GM23338 (cell line): ENCODE results near the gene MROH7. TPM values are rescaled to one million over a fixed set of nuclear protein-coding genes. Genes with fewer than 3 reads are reported as not detected.

Experiments used
- ATAC-seq: fragments of 200-7000 bp; cut with Tn5 transposase; 3 replicates; pipeline ENCODE4 v1.9.1; 2020
- DNase-seq: peaks from one replicate; pipeline ENCODE4 v3.0.0-alpha.2; 2015; ENCODE audit warnings: low spot score
- H2AFZ ChIP-seq: fragments of 200-600 bp; sonication (generic); 2 replicates; pipeline ENCODE4 v1.8.0; 2016; ENCODE audit warnings: antibody characterized with exemption, mild to moderate bottlenecking, moderate library complexity
- H3F3A ChIP-seq: fragments of 200-600 bp; sonication (generic); replicated peaks from 2 replicates; pipeline ENCODE4 v1.8.0; 2017; ENCODE audit warnings: antibody characterized with exemption, mixed run types, low read depth
- H3K27ac ChIP-seq: fragments of 200-600 bp; sonication (generic); 2 replicates; pipeline ENCODE4 v1.6.1; 2016; ENCODE audit warnings: low read depth
- H3K27me3 ChIP-seq: fragments of 200-600 bp; sonication (generic); 2 replicates; pipeline ENCODE4 v1.8.0; 2016; ENCODE audit warnings: mild to moderate bottlenecking, mixed run types, moderate library complexity; ENCODE audit not compliant: insufficient read depth
- H3K36me3 ChIP-seq: fragments of 200-600 bp; sonication (generic); 2 replicates; pipeline ENCODE4 v1.8.0; 2016; ENCODE audit warnings: mild to moderate bottlenecking; ENCODE audit not compliant: insufficient read depth
- H3K4me1 ChIP-seq: fragments of 200-600 bp; sonication (generic); 2 replicates; pipeline ENCODE4 v1.8.0; 2016; ENCODE audit warnings: mild to moderate bottlenecking, moderate library complexity; ENCODE audit not compliant: insufficient read depth
- H3K4me2 ChIP-seq: fragments of 200-600 bp; sonication (generic); 2 replicates; pipeline ENCODE4 v1.7.1; 2017; ENCODE audit warnings: mixed run types
- H3K4me3 ChIP-seq: fragments of 200-600 bp; sonication (generic); 2 replicates; pipeline ENCODE4 v1.6.1; 2016; ENCODE audit warnings: mixed run types
- H3K79me2 ChIP-seq: fragments of 200-600 bp; sonication (generic); replicated peaks from 2 replicates; pipeline ENCODE4 v1.8.0; 2017; ENCODE audit warnings: mild to moderate bottlenecking; ENCODE audit not compliant: insufficient read depth
- H3K9me2 ChIP-seq: fragments of 200-600 bp; sonication (generic); 2 replicates; pipeline ENCODE4 v1.8.0; 2017; ENCODE audit not compliant: insufficient read depth
- H4K20me1 ChIP-seq: fragments of 200-600 bp; sonication (generic); replicated peaks from 2 replicates; pipeline ENCODE4 v1.8.0; 2017; ENCODE audit warnings: mild to moderate bottlenecking; ENCODE audit not compliant: insufficient read depth
- H3K27ac Mint-ChIP-seq: 2 replicates; pipeline ENCODE4 v1.8.0; 2020; ENCODE audit warnings: inconsistent platforms, mild to moderate bottlenecking, moderate library complexity, mixed read lengths
- H3K27me3 Mint-ChIP-seq: 3 replicates; pipeline ENCODE4 v1.8.0; 2022; ENCODE audit warnings: low read depth, mild to moderate bottlenecking, moderate library complexity, mixed read lengths, inconsistent platforms; ENCODE audit not compliant: insufficient read depth, poor library complexity
- H3K36me3 Mint-ChIP-seq: 3 replicates; pipeline ENCODE4 v1.8.0; 2021; ENCODE audit warnings: low read depth, mild to moderate bottlenecking, inconsistent platforms, moderate library complexity, mixed read lengths
- H3K4me1 Mint-ChIP-seq: 3 replicates; pipeline ENCODE4 v1.8.0; 2020; ENCODE audit warnings: mild to moderate bottlenecking, inconsistent platforms, mixed read lengths
- H3K4me3 Mint-ChIP-seq: 3 replicates; pipeline ENCODE4 v1.8.0; 2021; ENCODE audit warnings: moderate library complexity, mild to moderate bottlenecking, inconsistent platforms, mixed read lengths
- H3K9me3 Mint-ChIP-seq: 3 replicates; pipeline ENCODE4 v1.8.0; 2020; ENCODE audit warnings: moderate library complexity, mild to moderate bottlenecking, inconsistent platforms, mixed read lengths
- CREB1 ChIP-seq: fragments of 250-450 bp; sonication (Bioruptor Pico); IDR thresholded peaks from 2 replicates; pipeline ENCODE4 v1.5.0; 2020; ENCODE audit warnings: low read depth, mild to moderate bottlenecking, moderate library complexity
- EZH2 ChIP-seq: fragments of 200-600 bp; sonication (generic); IDR thresholded peaks from one replicate; pipeline ENCODE4 v1.8.0; 2017; ENCODE audit warnings: antibody characterized with exemption, mild to moderate bottlenecking, low read depth; ENCODE audit not compliant: unreplicated experiment
- JUNB ChIP-seq: IDR thresholded peaks from one replicate; pipeline ENCODE4 v1.6.1; 2016; ENCODE audit warnings: antibody characterized with exemption; ENCODE audit not compliant: unreplicated experiment
- NANOG ChIP-seq: IDR thresholded peaks from 2 replicates; pipeline ENCODE4 v1.6.1; 2016; ENCODE audit warnings: antibody characterized with exemption, borderline replicate concordance
- POLR2AphosphoS5 ChIP-seq: IDR thresholded peaks from 2 replicates; pipeline ENCODE4 v1.6.1; 2016; ENCODE audit warnings: antibody characterized with exemption, low read depth
- ZNF114 ChIP-seq: fragments of 250-450 bp; sonication (Bioruptor Pico); IDR thresholded peaks from 2 replicates; pipeline ENCODE4 v1.5.0; 2020; ENCODE audit warnings: mild to moderate bottlenecking, moderate library complexity
- ZNF331 ChIP-seq: fragments of 250-450 bp; sonication (Bioruptor Pico); IDR thresholded peaks from 2 replicates; pipeline ENCODE4 v1.5.0; 2020; ENCODE audit warnings: low read depth, mild to moderate bottlenecking, moderate library complexity
- polyA plus RNA-seq: library from polyadenylated mRNA; unstranded; fragments of >200 nt; fragmentation: Nextera tagmentation; extraction: Ambion mirVana; gene quantifications from 2 replicates; pipeline ENCODE4 v1.2.1, GENCODE V29; 2016
- total RNA-seq: library from RNA; depleted of rRNA; stranded (reverse); fragments of >200 nt; shearing (Covaris generic); gene quantifications from 2 replicates; pipeline ENCODE4 v1.2.3, GENCODE V29; 2014
- TF ChIP-seq, protein P1 (sequence below): IDR thresholded peaks from one replicate; pipeline ENCODE4 v1.6.1; 2018; ENCODE audit warnings: antibody characterized with exemption; ENCODE audit not compliant: unreplicated experiment
- TF ChIP-seq, protein P2 (sequence below): IDR thresholded peaks from 2 replicates; pipeline ENCODE4 v1.6.1; 2016; ENCODE audit warnings: antibody characterized with exemption
- TF ChIP-seq, protein P3 (sequence below), 2 experiments: fragments of 200-600 bp in 1 of 2; sonication (generic) in 1 of 2; conservative IDR thresholded peaks; 2 replicates each; pipeline versions ENCODE4 v1.5.1 to v1.6.1; 2016 to 2017; ENCODE audit warnings: antibody characterized with exemption in 2 of 2, low read depth in 2 of 2, mild to moderate bottlenecking in 2 of 2, moderate library complexity in 1 of 2

Gene MROH7
- total and polyA plus RNA-seq, 2 experiments from 2014 or later, result 0.17 TPM; not detected in 1

DNA sequence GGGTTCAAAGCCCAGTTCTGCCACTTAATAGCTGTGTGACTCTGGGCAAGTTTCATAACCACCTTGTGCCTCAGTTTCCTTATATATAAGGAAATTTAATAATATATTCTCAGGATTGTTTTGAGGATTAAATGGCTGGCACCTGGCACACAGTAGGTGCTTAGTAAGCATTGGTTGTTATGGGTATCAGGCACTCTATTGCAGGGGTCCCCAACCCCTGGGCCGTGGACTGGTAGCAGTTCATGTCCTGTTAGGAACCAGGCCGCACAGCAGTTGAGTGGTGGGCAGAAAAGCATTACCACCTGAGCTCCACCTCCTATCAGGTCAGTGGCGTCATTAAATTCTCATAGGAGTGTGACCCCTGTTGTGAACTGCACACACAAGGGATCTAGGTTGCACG is 104.3 kb downstream of the MROH7 start (continued):
- TF ChIP-seq, protein P1, sequence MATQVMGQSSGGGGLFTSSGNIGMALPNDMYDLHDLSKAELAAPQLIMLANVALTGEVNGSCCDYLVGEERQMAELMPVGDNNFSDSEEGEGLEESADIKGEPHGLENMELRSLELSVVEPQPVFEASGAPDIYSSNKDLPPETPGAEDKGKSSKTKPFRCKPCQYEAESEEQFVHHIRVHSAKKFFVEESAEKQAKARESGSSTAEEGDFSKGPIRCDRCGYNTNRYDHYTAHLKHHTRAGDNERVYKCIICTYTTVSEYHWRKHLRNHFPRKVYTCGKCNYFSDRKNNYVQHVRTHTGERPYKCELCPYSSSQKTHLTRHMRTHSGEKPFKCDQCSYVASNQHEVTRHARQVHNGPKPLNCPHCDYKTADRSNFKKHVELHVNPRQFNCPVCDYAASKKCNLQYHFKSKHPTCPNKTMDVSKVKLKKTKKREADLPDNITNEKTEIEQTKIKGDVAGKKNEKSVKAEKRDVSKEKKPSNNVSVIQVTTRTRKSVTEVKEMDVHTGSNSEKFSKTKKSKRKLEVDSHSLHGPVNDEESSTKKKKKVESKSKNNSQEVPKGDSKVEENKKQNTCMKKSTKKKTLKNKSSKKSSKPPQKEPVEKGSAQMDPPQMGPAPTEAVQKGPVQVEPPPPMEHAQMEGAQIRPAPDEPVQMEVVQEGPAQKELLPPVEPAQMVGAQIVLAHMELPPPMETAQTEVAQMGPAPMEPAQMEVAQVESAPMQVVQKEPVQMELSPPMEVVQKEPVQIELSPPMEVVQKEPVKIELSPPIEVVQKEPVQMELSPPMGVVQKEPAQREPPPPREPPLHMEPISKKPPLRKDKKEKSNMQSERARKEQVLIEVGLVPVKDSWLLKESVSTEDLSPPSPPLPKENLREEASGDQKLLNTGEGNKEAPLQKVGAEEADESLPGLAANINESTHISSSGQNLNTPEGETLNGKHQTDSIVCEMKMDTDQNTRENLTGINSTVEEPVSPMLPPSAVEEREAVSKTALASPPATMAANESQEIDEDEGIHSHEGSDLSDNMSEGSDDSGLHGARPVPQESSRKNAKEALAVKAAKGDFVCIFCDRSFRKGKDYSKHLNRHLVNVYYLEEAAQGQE, result no peak
- TF ChIP-seq JUNB (no peak), NANOG (no peak)

DNA sequence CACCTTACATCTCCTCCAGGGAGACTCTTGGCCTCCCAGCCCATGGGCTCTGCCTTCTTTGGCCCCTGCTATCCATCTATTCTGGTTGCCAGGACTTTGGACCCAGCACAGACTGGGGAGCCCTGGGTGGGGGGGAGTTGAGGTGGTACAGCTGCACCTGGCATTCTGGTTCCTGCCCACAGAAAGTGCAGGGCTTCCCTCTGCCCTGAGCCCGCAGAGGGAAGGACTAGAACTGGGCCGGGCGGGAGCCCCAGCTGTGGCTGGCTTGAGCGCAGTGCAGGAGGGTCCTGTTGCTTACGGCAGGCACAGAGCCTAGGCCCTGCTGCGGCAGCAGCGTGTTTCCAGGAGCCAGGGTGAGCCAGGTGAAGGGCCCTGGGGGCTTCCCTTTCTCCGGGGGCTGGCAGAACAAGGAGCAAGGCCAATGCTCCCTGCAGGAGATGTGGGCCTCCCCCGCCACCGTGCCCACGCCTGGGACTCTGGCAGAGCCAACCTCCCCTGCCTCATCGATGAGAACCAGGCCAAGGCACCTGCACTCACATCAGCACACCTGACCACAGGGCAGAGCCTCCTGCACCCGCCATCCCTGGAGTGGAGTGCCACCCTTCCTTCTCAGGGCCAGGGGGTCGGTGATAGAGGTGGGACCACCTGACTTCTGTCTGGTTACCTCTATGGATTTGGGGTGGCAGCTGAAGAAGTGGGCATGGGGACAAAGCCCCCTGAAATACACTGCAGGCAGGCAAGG is 106.7 kb downstream of the MROH7 start:
- TF ChIP-seq POLR2AphosphoS5, result no peak
- no peak overlapping the region for H3K27ac Mint-ChIP-seq

DNA sequence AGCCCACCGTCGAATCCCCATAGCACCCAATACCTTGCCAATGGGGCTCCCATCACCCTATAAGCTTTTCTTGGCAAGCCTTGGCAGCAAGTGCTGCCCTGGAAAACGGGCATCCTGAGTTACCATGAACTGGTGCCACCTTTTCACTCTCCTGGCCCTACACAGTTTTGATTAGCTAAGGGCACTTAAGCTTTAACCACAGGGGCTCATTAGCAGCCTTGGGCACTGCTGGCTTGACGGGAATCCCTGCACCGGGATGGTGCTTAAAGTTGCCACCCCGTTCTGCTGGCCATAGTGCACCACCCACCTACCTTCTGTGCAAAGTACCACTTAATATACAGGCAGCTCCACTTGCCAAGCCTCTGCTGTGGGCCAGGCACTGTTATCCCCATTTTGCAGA is 109.0 kb downstream of the MROH7 start:
- H3K79me2 ChIP-seq, result no peaks in the 10 kb centered on the region
- H3K4me3 ChIP-seq, result no peak overlapping the region
- no peak for DNase-seq
- H3K27me3 Mint-ChIP-seq, result peaks cover 10% of the 10 kb centered on the region
- no peaks in the 10 kb centered on the region for H3K9me2 ChIP-seq
- peaks cover 2% of the 10 kb centered on the region; the same call in 1 of the 3 replicates for H3K36me3 Mint-ChIP-seq
- no peak overlapping the region for H3K27ac ChIP-seq
- peaks cover 15% of the 10 kb centered on the region for H3K4me1 Mint-ChIP-seq
- peaks cover 2% of the 10 kb centered on the region; the same call in 1 of the 3 replicates for H3K9me3 Mint-ChIP-seq
- H3K4me2 ChIP-seq, result no peak overlapping the region
- H3K4me3 Mint-ChIP-seq, result no peak overlapping the region
- peaks cover 16% of the 10 kb centered on the region; the same call in 1 of the 2 replicates for H3K4me1 ChIP-seq
- no peaks in the 10 kb centered on the region for H3K27me3 ChIP-seq
- H3F3A ChIP-seq, result no peaks in the 10 kb centered on the region
- H3K36me3 ChIP-seq, result no peaks in the 10 kb centered on the region
- no peak overlapping the region for H3K27ac Mint-ChIP-seq
- ATAC-seq, result no peak
- H4K20me1 ChIP-seq, result no peaks in the 10 kb centered on the region
- no peak overlapping the region for H2AFZ ChIP-seq
- TF ChIP-seq CREB1, result no peak
- TF ChIP-seq, protein P2, sequence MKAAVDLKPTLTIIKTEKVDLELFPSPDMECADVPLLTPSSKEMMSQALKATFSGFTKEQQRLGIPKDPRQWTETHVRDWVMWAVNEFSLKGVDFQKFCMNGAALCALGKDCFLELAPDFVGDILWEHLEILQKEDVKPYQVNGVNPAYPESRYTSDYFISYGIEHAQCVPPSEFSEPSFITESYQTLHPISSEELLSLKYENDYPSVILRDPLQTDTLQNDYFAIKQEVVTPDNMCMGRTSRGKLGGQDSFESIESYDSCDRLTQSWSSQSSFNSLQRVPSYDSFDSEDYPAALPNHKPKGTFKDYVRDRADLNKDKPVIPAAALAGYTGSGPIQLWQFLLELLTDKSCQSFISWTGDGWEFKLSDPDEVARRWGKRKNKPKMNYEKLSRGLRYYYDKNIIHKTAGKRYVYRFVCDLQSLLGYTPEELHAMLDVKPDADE, result no peak
- TF ChIP-seq JUNB, result no peak
- TF ChIP-seq EZH2, result no peak
- TF ChIP-seq ZNF331 (CRISPR knock-in tag), result no peak
- TF ChIP-seq NANOG, result no peak
- TF ChIP-seq ZNF114 (CRISPR knock-in tag), result no peak
- TF ChIP-seq, protein P3, sequence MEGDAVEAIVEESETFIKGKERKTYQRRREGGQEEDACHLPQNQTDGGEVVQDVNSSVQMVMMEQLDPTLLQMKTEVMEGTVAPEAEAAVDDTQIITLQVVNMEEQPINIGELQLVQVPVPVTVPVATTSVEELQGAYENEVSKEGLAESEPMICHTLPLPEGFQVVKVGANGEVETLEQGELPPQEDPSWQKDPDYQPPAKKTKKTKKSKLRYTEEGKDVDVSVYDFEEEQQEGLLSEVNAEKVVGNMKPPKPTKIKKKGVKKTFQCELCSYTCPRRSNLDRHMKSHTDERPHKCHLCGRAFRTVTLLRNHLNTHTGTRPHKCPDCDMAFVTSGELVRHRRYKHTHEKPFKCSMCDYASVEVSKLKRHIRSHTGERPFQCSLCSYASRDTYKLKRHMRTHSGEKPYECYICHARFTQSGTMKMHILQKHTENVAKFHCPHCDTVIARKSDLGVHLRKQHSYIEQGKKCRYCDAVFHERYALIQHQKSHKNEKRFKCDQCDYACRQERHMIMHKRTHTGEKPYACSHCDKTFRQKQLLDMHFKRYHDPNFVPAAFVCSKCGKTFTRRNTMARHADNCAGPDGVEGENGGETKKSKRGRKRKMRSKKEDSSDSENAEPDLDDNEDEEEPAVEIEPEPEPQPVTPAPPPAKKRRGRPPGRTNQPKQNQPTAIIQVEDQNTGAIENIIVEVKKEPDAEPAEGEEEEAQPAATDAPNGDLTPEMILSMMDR (conservative IDR thresholded peaks at IDR 0.05; ENCODE audit: low read depth in 2 of 2), result no peak
- no peak for TF ChIP-seq POLR2AphosphoS5

More for the DNA sequence above, 106.7 kb downstream of the MROH7 start:
- Histone ChIP-seq H4K20me1 (no peaks in the 10 kb centered on the region), H3K4me2 (no peak overlapping the region), H3K4me3 (no peak overlapping the region), H3K9me2 (no peaks in the 10 kb centered on the region), H2AFZ (no peak overlapping the region), H3K4me1 (peaks cover 16% of the 10 kb centered on the region; the same call in 1 of the 2 replicates), H3K79me2 (no peaks in the 10 kb centered on the region), H3K36me3 (no peaks in the 10 kb centered on the region), H3K27ac (no peak overlapping the region), H3F3A (no peaks in the 10 kb centered on the region), H3K27me3 (no peaks in the 10 kb centered on the region)
- Mint-ChIP-seq H3K4me1 (peaks cover 17% of the 10 kb centered on the region), H3K36me3 (peaks cover 5% of the 10 kb centered on the region; the same call in 1 of the 3 replicates), H3K9me3 (peaks cover 2% of the 10 kb centered on the region; the same call in 1 of the 3 replicates), H3K4me3 (no peak overlapping the region), H3K27me3 (peaks cover 7% of the 10 kb centered on the region)
- ATAC-seq (no peak), DNase-seq (no peak)
